HG03280 (cell line): Measurements from ENCODE around the gene AP4E1.
"Not testable (repeated sequence)": the region's sequence is repeated elsewhere in the genome, so short reads cannot be mapped to it uniquely, and the experiment has no call there.

ENCODE experiments used
- ATAC-seq: cut with Tn5 transposase; IDR thresholded peaks from one replicate; pipeline ENCODE4 v1.9.1; 2021; ENCODE audit warnings: mild to moderate bottlenecking, moderate library complexity; ENCODE audit not compliant: unreplicated experiment

The AP4E1 gene

DNA sequence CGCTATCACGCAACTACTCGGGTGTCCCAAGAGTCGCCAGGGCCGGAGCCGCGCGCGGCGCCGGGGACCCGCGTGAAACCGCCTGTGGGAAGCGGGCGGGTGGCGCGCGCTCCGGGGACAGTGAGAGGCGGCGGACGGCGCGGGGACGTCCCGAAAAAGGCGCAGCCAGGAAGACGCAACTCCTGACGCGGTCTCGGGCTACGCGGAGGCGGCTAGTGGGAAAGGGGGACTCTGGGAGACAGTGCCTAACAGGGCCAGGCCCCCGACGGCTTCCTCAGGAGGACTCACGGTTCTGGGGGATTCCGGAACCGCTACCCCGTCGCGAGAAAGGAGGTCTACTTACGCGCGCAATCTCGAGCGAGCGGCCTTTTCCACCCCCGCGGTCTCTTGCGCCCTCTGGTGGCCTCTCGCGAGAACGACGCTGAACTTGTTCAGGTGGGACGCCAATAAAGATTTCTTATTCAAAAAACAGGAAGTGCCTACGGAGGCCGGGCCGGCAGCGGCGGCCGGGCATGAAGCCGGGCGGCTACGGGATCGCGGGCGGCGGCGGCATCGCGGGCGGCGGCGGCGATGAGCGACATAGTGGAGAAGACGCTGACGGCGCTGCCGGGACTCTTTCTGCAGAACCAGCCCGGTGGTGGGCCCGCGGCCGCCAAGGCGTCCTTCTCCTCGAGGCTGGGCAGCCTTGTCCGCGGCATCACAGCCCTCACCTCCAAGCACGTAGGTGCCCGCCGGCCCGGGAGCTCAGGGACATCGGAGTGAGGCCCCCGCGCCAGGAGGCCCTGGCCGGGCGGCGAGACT is at the start of gene AP4E1:
Gene AP4E1 (plus strand): TSS at position 475 of the 801 bp plus-strand sequence. CDS start 96 bp downstream, at position 571.
- ATAC-seq = peak; percentile 67

DNA sequence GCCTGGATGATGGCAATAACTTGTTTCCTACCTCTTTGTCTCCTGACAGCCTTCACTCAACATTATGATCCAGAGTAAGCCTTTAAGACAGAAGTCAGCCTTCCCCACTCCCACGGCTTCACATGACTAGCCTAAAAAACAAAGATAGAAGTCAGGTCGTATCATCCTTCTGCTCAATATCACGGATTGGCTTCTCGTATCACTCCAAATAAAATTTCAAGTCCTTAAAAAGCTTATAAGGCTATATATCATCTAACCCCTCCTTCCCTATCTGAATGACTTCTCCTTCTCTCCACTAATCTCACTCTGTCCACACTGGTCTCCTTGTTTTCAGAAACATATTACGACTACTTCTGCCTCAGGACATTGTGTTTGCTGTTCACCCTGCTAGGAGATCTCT is 47.7 kb upstream of the AP4E1 start:
- ATAC-seq = no peak

DNA sequence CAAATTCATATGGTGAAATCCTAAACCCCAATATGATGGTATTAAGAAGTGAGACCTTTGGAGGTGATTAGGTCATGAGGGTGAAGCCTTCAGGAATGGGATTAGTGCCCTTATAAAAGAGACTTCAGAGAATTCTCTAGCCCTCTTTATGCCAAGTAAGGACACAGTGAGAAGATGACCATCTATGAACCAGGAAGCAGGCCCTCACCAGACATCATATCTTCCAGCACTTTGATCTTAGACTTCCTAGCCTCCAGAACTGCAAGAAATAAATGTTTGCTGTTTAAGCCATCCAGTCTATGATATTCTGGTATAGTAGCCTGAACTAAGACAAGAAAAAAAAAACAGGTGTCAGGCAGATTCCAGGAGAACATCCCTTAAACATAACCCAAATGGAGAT is 45.9 kb upstream of the AP4E1 start:
- no peak for ATAC-seq

DNA sequence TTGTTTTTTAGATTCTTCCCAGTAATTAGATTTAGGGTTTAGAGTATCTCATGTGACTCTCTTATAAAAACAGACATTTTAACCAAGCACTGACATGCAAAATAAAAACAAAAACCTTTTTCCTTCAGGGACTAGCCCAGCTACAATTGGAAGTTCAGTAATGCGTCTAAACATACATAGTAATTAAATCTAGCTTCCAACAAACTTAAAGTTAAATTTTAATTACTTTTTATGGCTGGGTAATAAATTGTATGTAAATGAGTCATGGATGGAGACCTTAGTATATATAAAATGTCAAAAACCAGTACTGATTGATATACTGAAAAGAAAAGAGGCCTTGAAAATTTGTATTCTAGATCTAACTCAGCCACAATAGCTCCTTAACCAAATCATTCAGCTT is 43.6 kb upstream of the AP4E1 start:
- no peak for ATAC-seq

DNA sequence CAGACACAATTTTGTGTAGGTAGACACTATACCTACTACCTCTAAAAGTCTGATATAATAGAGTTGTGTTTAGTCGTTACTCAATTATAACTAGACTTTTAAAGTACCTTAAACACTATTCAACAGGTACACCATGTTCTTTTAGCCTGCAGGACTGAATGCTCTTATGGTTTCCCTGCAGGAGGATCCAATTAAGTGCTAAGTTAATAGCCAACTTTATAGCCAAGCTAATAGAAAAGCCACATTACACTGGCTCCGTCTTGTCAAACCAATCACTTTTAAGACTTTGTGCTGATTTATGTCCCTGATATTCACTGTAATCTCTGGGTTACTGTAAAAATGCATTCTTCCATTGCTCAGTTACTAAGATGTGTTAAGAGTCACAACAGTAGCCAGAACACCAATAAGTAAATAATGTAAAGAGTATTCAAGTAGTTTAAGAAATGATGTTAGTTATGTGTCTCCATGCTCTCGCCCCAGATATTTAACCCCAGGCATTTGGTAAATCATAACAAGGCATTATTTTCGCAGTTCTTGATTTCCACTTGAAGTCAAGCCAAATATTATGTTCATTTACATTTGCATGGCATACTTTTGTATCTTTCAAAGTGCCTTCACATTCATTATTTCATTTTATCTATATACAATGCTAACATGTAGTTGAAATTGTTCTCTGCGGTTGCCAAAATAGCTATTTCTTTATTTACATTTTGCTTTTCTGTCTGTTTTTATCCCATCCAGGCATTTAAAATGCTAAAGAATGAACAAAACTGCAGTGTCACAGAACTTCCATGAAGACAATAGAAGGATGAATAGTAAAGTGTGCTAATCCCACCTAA is 42.7 kb upstream of the AP4E1 start:
- no peak for ATAC-seq

DNA sequence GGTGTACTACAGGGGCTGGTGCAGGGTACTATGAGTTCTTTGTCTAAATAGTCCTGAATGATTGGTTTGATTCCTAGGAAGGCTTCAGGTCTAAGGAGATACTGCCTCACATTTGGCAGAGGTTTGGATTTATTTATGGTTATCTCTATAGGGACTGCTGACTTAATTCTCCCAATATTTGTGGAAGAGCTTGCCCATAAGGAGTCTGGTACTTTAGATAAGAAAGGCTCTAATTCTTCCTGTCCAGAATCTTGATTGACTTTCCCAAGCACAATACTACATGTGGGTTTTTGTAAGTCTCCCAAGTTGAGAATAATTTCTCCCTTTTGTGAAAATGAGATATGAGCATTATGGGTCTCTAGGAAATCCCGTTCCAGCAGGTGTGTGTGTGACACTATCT is 36.7 kb upstream of the AP4E1 start:
- no peak for ATAC-seq

DNA sequence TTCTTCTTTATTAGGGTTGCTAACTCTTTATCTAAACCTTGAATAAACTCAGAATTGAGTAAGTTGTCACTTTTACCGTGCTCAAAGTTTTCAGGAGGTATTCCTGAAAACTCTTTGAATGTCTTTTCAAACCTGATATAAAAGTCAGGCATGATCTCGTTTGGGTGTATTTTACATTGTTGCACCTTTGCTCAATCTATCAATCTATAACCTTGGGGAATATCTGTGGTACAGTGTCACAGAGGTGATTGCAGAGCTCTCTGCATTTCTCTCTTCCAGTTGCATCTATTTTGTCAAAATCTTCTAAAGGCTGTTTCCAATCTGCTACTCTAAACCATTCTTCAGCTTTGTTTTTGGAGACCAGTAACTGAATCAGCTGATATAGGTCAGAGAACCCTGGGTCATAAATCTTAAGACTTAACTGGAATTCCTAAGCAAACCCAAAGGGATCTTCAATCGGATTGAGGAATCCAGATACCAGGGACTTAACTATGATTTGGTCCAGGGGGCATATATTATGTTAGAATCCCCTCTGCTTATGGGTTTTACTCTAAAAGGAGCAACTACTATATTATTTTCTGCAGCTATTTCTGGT is 35.6 kb upstream of the AP4E1 start:
- ATAC-seq = no peak

DNA sequence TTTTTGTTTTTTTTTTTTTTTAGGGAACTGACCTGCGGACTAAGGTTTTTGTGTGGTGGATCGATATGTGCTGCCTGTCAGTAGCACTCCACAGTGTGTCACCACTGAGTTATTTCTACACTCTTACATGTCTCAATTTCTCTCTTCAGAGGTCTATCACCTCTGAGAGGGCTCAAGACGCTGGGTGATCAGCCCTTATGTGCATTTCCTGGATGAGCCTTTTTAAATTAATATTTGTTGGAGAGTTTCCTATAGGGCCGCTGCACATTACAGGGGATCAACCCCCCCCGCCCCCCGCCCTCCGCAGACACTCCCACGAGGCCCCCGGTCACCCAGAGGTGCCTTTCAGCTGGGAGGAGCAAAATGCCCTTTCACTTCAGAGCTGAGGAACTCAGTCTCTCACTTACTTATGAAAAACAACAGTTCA is 34.5 kb upstream of the AP4E1 start:
- ATAC-seq = no peak

DNA sequence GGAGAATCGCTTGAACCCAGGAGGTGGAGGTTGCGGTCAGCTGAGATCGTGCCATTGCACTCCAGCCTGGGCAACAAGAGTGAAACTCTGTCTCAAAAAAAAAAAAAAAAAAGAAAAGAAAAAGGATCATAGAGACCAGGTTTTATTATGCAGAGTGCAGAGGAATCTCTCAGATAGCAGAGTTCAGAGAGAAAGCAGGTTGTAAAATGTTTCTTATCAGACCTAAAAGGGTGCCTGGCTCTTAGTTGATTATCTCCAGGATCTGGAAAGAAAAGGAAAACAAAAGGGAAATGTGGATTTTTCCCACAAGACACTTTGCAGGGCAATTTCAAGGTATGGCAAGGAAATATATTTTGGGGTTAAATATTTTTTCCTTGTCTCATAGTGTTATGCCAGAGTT is 33.2 kb upstream of the AP4E1 start:
- ATAC-seq = not testable (repeated sequence)

DNA sequence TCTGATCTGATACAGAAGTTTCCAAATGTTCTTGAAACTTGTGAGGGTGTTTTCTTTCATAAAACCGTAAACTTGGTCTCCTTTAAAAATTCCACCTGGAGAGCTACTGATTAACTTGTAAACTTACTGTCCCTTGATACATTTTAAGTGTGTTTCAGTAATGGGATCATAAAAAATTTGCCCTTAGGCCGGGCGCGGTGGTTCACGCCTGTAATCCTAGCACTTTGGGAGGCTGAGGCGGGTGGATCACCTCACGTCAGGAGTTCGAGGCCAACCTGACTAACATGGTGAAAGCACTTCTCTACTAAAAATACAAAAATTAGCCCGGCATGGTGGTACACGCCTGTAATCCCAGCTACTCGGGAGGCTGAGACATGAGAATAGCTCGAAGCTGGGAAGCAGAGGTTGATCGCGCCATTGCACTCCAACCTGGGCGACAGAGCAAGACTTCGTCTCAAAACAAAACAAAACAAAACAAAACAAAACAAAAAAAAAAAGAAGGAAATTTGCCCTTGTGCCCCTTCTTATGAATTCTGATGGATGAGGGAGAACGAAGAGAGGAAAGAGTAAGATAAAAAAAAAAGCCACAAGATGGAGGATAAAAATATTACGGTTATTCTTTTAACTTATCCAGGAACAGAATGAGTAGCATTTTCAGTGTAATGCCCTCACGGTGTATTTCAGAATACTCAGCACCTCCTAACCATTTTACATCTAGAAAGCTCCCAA is 32.1 kb upstream of the AP4E1 start:
- no peak for ATAC-seq

DNA sequence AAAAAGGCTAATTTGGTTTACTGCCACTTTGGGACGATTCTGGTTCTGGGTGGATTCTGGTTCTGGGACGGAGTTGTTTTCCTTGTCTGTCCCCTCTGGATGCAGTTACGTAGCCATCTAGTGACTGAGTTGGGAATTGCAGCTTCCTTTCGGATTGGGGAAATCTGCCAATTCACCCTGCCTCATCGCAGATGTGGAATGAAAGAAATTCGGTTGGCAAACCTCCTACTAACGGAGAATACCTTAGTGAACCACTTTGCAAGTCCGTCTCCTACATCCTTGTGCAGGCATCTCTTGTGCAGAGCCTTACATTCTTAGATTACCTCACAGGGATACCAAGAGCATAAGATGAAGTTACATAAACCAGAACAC is 31.5 kb upstream of the AP4E1 start:
- no peak for ATAC-seq

DNA sequence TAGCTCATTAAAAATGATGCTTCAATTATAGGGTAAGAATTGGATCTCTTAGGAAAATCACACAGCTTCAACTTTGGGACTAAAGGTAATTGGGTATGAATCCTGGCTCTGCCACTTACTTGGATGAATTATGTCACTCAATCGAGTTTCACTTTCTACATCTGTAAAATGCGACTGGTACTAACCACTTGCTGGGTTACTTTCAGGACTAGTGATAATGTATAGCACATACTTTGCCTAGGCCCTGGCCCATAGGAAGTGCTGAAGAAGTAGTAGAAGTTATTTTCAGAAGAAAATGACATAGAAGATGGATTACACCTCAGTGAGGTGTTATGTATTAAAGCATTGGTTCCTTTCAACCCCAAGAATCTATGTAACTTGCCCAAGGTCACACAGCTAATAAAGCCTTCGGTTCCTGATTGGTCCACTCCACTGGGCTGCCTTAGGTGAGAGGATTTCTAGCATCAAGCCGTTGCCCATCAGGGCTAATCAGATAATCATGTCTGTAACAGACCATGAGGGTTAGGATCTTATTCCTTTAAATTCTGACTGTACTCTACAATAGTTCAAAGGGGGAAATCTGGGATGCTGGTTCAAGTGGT is 29.4 kb upstream of the AP4E1 start:
- peak; percentile 53 for ATAC-seq

DNA sequence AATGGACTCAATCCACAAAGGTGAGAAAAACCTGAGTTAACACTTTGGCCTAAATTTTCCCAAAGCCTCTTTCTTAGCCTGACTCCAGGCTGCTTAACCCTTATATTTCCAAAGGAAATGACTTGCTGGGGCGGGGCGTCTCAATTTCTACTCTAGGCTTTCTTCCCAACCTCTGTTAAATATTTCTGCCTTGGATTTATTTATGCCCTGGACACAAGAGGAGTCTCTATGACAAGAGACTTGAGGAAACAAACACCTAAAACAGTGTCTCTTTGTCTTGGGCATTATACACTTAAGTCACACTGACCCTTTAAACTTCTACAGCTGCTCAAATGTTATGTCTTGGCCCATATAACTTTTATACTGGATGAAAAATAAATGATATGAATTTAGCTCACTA is 28.3 kb upstream of the AP4E1 start:
- ATAC-seq = peak; percentile 0

DNA sequence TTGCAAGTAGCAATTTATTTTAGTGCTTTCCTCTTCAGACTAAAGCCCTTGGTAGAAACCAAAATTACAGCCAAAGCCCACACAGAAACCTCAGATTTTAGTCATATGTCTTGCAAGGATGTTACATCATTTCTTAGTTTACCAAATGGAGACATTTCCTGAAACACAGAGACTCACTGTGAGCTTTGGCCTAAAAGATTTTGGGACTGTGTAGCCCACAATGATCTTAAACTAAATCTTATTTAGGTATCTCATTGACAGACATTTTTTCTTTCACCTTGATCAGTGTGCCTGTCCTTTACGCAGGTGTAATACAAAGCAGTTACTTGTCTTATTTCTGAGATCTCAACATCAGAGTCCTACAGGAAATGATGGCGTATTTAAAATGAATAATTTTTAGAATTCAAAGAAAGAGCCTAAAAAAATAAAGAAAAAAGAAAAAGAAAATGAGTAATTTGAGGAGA is 27.8 kb upstream of the AP4E1 start:
- peak; percentile 37 for ATAC-seq

DNA sequence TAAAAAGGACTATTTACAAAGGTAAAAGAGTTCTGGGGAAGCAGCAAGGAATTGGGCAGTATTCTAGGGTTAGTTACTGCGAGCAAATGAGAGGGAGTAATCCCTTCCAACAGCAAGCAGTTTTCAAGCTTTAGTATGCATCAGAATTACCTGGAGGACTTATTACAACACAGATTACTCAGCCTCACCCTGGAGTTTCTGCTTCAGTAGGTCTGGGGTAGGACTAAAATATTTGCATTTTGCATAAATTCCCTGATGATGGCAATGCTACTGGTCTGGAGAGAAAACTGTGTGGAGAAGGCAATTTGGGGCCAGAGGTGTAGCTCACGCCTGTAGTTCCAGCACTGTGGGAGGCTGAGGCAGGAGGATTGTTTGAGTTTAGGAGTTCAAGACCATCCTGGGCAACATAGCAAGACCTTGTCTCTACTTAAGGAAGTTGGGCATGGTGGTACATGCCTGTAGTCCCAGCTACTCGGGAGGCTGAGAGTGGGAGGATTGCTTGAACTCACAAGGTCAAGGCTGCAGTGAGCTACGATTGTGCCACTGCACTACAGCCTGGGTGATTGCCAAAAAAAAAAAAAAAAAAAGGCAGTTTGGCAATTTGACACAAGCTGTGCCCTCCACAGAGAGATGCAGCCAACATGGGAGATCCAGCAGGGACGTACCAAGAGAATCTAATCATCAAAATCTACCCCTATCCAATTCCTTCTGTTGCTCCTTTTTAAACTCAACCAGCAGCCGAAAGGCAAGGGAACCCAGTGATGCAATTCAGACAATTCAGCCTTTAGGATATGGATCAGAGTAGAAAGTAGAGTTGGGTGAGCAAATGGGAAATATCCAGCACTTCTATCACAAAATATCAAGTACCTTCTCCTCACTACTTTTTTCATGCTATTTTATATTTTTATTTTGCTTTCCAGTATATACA is 27.1 kb upstream of the AP4E1 start:
- no peak for ATAC-seq

DNA sequence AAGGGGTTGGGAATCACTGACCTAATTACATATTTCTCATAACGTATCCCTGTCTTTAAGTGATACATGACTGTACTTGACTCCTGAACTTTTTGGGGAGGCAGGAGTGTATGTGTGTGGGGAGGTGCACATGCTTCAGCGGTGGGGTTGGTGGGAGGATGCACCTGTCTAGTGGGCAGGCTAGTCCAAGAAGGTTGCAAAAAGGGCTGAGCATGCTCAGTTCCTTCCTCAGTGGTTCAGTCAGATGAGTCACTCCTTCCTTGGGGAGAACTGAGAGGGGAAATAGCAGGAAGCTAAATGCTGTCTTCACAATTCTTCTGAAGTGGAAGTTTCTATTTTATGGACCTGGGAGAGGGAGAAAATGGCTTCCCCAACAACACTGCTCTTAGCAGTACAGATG is 24.6 kb upstream of the AP4E1 start:
- ATAC-seq = no peak

DNA sequence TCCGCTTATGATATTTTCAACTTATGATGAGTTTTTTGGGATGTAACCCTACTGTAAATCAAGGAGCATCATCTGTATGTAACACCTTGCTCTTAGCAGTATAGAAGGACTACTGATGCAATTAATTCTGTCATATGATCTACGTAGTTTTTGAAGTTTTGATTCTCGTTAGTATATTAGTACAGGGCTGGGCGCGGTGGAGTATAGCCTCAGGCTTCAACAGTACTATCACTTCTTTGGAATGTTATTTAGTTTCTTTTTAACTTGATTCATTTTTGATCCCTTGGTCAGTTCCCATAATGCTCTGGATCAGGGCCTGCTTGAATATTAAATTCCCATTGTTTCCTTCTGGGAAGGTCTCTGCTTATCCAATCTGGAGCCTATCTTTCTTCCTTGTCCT is 23.9 kb upstream of the AP4E1 start:
- ATAC-seq = no peak

DNA sequence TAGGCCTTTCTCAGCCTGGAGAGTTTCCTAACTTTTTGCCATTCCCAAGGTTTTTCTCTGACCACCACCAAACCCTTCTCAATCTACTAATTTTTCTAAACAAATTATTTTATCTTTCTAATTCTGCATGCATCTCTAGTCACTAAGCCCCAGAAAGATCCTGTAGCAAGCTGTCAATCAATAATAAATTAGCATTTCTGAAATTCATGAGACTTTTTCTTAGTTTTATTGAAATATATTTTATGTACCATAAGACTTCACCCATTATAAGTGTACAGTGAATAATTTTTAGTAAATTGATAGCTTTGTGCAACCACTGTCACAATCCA is 22.4 kb upstream of the AP4E1 start:
- no peak for ATAC-seq

DNA sequence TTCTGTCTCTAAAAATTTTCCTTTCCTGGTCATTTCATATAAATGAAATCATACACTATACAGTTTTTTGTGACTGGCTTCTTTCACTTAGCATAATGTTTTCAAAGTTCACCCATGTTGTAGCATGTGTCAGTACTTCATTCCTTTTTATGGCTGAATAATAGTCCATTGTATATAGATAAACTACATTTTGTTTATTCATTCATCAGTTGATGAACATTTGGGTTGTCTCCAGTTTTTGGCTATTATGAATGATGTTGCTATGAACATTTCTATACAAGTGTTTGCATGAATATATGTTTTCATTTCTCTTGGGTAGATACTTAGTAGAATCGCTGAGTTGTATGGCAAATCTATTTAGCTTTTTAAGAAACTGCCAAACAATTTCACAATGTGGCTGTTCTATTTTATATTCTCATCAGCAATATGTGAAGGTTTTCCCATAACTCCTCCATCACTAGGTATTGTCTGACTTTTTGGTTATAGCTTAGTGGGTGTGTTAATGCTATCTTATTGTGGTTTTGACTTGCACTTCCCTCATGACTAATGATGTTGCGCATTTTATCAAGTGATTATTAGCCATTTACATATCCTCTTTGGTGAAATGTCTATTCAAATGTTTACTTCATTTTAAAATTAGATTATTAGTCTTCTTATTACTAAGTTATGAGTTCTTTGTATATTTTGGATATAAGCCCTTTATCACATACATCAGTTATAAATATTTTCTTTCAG is 21.7 kb upstream of the AP4E1 start:
- no peak for ATAC-seq
